Heart right ventricle (tissue), 16 donors: ENCODE results near the gene ANKS4B. TPM values are rescaled to one million over a fixed set of nuclear protein-coding genes. Genes with fewer than 3 reads are reported as not detected.
"Not testable (repeated sequence)": the region's sequence is repeated elsewhere in the genome, so short reads cannot be mapped to it uniquely, and the experiment has no call there.

Source experiments
- ATAC-seq, 8 donors: fragments of 200-7000 bp; cut with Tn5 transposase; one replicate each; pipeline ENCODE4 v1.9.1; 2020; ENCODE audit warnings: mild to moderate bottlenecking in 8 of 8, moderate library complexity in 8 of 8, moderate number of reproducible peaks in 1 of 8
- DNase-seq, 2 donors: peaks; one replicate each; pipeline ENCODE4 v3.0.0-alpha.2; 2020
- H3K27ac ChIP-seq, 10 donors: fragments of 200-600 bp; sonication (generic) in 2 of 10; one replicate each; pipeline versions ENCODE4 v1.5.0 to v1.8.0; 2020 to 2022; ENCODE audit warnings: mild to moderate bottlenecking in 3 of 10
- H3K27me3 ChIP-seq, 7 donors: fragments of 200-600 bp; one replicate each; pipeline ENCODE4 v1.8.0; 2021 to 2022; ENCODE audit warnings: mild to moderate bottlenecking in 2 of 7
- H3K36me3 ChIP-seq, 9 donors: fragments of 200-600 bp; sonication (generic) in 1 of 9; one replicate each; pipeline versions ENCODE4 v1.5.0 to v1.8.0; 2020 to 2022; ENCODE audit warnings: mild to moderate bottlenecking in 2 of 9
- H3K4me1 ChIP-seq, 9 donors: fragments of 200-600 bp; sonication (generic) in 1 of 9; one replicate each; pipeline versions ENCODE4 v1.5.0 to v1.8.0; 2020 to 2022; ENCODE audit warnings: mild to moderate bottlenecking in 4 of 9
- H3K4me3 ChIP-seq, 10 donors: fragments of 200-600 bp; sonication (generic) in 2 of 10; one replicate each; pipeline versions ENCODE4 v1.5.0 to v1.8.0; 2020 to 2022; ENCODE audit warnings: mild to moderate bottlenecking in 7 of 10, moderate library complexity in 2 of 10
- H3K9me3 ChIP-seq, 11 donors: fragments of 200-600 bp in 10 of 11; sonication (generic) in 2 of 11; one replicate each; pipeline versions ENCODE4 v1.5.0 to v1.8.0; 2013 to 2022; ENCODE audit warnings: mild to moderate bottlenecking in 2 of 11, control low read depth in 1 of 11, moderate library complexity in 1 of 11
- CTCF ChIP-seq, 9 donors: fragments of 200-600 bp; sonication (generic) in 2 of 9; IDR thresholded peaks; one replicate each; pipeline versions ENCODE4 v1.5.0 to v1.8.0; 2021 to 2022; ENCODE audit warnings: antibody characterized with exemption in 9 of 9, mild to moderate bottlenecking in 5 of 9, moderate library complexity in 1 of 9
- WGBS, 2 donors: extraction: QIAGEN DNeasy Blood & Tissue Kit; methylation state at CpG; one replicate each; pipeline ENCODE4 v1.1.7; 2013; ENCODE audit warnings: inconsistent platforms in 1 of 2; 5-methylcytosine and 5-hydroxymethylcytosine counted together
- intact Hi-C, 10 donors: fragments of 100-400 bp; cut with DNase I; formaldehyde crosslinking; loops; one replicate each; pipeline versions ENCODE4 v1.11.1 to v1.14.2; 2022
- polyA plus RNA-seq, 2 donors: library from polyadenylated mRNA; stranded (reverse); fragments of 200-250 nt; gene quantifications; one replicate each; pipeline ENCODE4 v1.2.3, GENCODE V29; 2013
- total RNA-seq, 10 donors: library from RNA; stranded (reverse); fragmentation: NEBNext Ultra II Directional in 3 of 10; extraction: Animal tissue kit (Norgen Biotek cat#: 25700) in 3 of 10; gene quantifications; one replicate each; pipeline versions ENCODE4 v1.2.1 to v1.2.4, GENCODE V29; 2021 to 2023
- donor health status: Arrhythmogenic right ventricular cardiomyopathy.
- donor health status: ischemic (EF 13 %, LVEDD 7.1; RV severe dilation, severe dysfunction).
- donor health status: healthy with polysubstance abuse.
- donor health status: DM: no; HTN: yes; CAD: no.
- donor health status: DM: no; HTN: no; CAD: no.
- donor health status: ischemic (EF 25% LVEDD 6.9; RV normal size, moderate dysfunction).
- donor health status: ischemic (EF 25% LVEDD 5.7; RV mildly dilated, moderate dysfunction).
- donor health status: healthy.
- donor health status: DM: yes; HTN: yes; CAD: no.
- donor health status: Ischemic cardiomyopathy.
- donor health status: ischemic (EF 35%, LVEDD 5.7; RV mildly dilated, moderate dysfunction).
- donor health status: nonischemic (EF 11% LVEDD 7.7; RV severe dilation, severe dysfunction).
- donor health status: DM: yes; HTN: yes; CAD: no.
- donor health status: PGD.
- donor health status: ischemic (EF 29% LVEDD 5.4; RV normal size, mild dysfunction).
- donor health status: nonischemic (EF 23%, LVEDD 6.1; RV moderate dilation, normal function).

ANKS4B gene
- total and polyA plus RNA-seq, 12 donors, result not detected

- peaks cover 0 to 3% (median 0%) of the 10 kb centered on the region in 11 donors for H3K9me3 ChIP-seq
- H3K27ac ChIP-seq, result peak overlapping the region; percentile 10 to 84 (median 62)
- 2 to 3% methylated on average over 65 to 67 of the region's 67 CpGs for WGBS, 2 donors
- intact Hi-C loops, result loop anchor here in 1 of 10 donors (5.0 kb wide), 1 partner anchor 96 kb away; no protein-coding TSS in a partner anchor
- H3K36me3 ChIP-seq, result no peaks in the 10 kb centered on the region
- ATAC-seq (peak; percentile 87 to 97 (median 92)), DNase-seq (peak; percentile 43 to 64)
- H3K27me3 ChIP-seq, result peaks cover 0 to 90% (median 31%) of the 10 kb centered on the region in 7 donors
- peaks cover 0 to 19% (median 6%) of the 10 kb centered on the region in 9 donors for H3K4me1 ChIP-seq
- peak overlapping the region; percentile 34 to 57 (median 50) for H3K4me3 ChIP-seq
- peak in 8 of 9 donors; percentile 17 to 72 (median 54) for TF ChIP-seq CTCF (IDR thresholded peaks at IDR 0.05)
These were observed 50.2 kb downstream of the ANKS4B start for GRCh38 chr16:21283521-21284289.

GRCh38 chr16:21284414-21284813, 50.9 kb downstream of the ANKS4B start:
- ATAC-seq (no peak), DNase-seq (no peak)
- Histone ChIP-seq H3K4me1 (peaks cover 0 to 12% (median 5%) of the 10 kb centered on the region in 9 donors), H3K4me3 (peak overlapping the region in 9 of 10 donors; percentile 39 to 57 (median 53)), H3K27ac (peak overlapping the region in 2 of 10 donors; percentile 68 to 84), H3K27me3 (peaks cover 0 to 86% (median 31%) of the 10 kb centered on the region in 7 donors), H3K9me3 (peaks cover 0 to 10% (median 0%) of the 10 kb centered on the region in 11 donors), H3K36me3 (no peaks in the 10 kb centered on the region)
- no peak for TF ChIP-seq CTCF (IDR thresholded peaks at IDR 0.05)
- WGBS, 2 donors, result 83 to 88% methylated on average over 4 of the region's 4 CpGs
- intact Hi-C loops, result loop anchor here in 1 of 10 donors (5.0 kb wide), 1 partner anchor 97 kb away; no protein-coding TSS in a partner anchor

- DNase-seq (no peak), ATAC-seq (peak in 1 of 8 donors; percentile 36)
- intact Hi-C loops, result no loop called here
- peak overlapping the region in 1 of 10 donors; percentile 20 for H3K27ac ChIP-seq
- peaks cover 0 to 82% (median 31%) of the 10 kb centered on the region in 7 donors for H3K27me3 ChIP-seq
- 14 to 18% methylated on average over 1 of the region's 1 CpG for WGBS, 2 donors
- peaks cover 0 to 11% (median 5%) of the 10 kb centered on the region in 9 donors for H3K4me1 ChIP-seq
- no peak overlapping the region for H3K4me3 ChIP-seq
- no peak for TF ChIP-seq CTCF (IDR thresholded peaks at IDR 0.05)
- H3K36me3 ChIP-seq, result no peaks in the 10 kb centered on the region
- peaks cover 0 to 16% (median 0%) of the 10 kb centered on the region in 11 donors for H3K9me3 ChIP-seq
These were observed 51.8 kb downstream of the ANKS4B start for GRCh38 chr16:21285314-21285713.

- H3K4me3 ChIP-seq, ATAC-seq, H3K4me1 ChIP-seq, H3K27ac ChIP-seq, H3K36me3 ChIP-seq, DNase-seq: not testable (repeated sequence)
- peaks cover 0 to 80% (median 27%) of the 10 kb centered on the region in 7 donors for H3K27me3 ChIP-seq
- 94 to 98% methylated on average over 3 of the region's 3 CpGs for WGBS, 2 donors
- H3K9me3 ChIP-seq, result peaks cover 0 to 16% (median 0%) of the 10 kb centered on the region in 11 donors
- intact Hi-C loops, result loop anchor here in 1 of 10 donors (5.0 kb wide), 1 partner anchor 97 kb away; no protein-coding TSS in a partner anchor
These were observed 56.3 kb downstream of the ANKS4B start for GRCh38 chr16:21289789-21290188.
